CD8-positive, alpha-beta memory T cell (primary cell): ENCODE data around the gene UBALD1. TPM values are rescaled to one million over a fixed set of nuclear protein-coding genes. Genes with fewer than 3 reads are reported as not detected.
A peak's percentile ranks its signal among the peaks of the same experiment; 100 is the strongest.

Source experiments
- CTCF ChIA-PET: fragments of 350-600 bp; sonication (Branson Sonifier 250); formaldehyde crosslinking; loops from one replicate; lab custom pipeline; 2021; ENCODE audit warnings: antibody characterized with exemption; lab: Charles Lee
- POLR2A ChIA-PET: fragments of 350-600 bp; sonication (Branson Sonifier 250); formaldehyde crosslinking; loops from one replicate; lab custom pipeline; 2021; ENCODE audit warnings: antibody characterized with exemption; lab: Charles Lee
- DNase-seq, 5 donors: peaks; one replicate each; pipeline versions ENCODE4 v3.0.0 to v3.0.0-alpha.2; 2020 to 2022; ENCODE audit warnings: mixed read lengths in 1 of 5
- H3K27ac ChIP-seq: one replicate; pipeline ENCODE4 v1.7.0; 2013; ENCODE audit warnings: low read depth, mild to moderate bottlenecking, low read length, moderate library complexity
- H3K27me3 ChIP-seq: 2 replicates; pipeline ENCODE4 v1.7.0; 2013; ENCODE audit warnings: low read length, mild to moderate bottlenecking; ENCODE audit not compliant: insufficient read depth, poor library complexity, severe bottlenecking
- H3K36me3 ChIP-seq: 2 replicates; pipeline ENCODE4 v1.7.0; 2013; ENCODE audit warnings: mild to moderate bottlenecking, low read length, moderate library complexity; ENCODE audit not compliant: insufficient read depth
- H3K4me1 ChIP-seq: 2 replicates; pipeline ENCODE4 v1.7.0; 2013; ENCODE audit warnings: mild to moderate bottlenecking, low read length, moderate library complexity; ENCODE audit not compliant: insufficient read depth
- H3K4me3 ChIP-seq: 2 replicates; pipeline ENCODE4 v1.7.0; 2013; ENCODE audit warnings: mild to moderate bottlenecking, low read length
- H3K9me3 ChIP-seq: 2 replicates; pipeline ENCODE4 v1.7.0; 2013; ENCODE audit warnings: mild to moderate bottlenecking, low read length
- H3K27ac Mint-ChIP-seq, 8 donors: one replicate each; pipeline ENCODE4 v1.8.0; 2020 to 2021; ENCODE audit warnings: mixed read lengths in 8 of 8, mild to moderate bottlenecking in 6 of 8, inconsistent platforms in 3 of 8, moderate library complexity in 3 of 8
- H3K27me3 Mint-ChIP-seq, 2 donors: one replicate each; pipeline ENCODE4 v1.8.0; 2020 to 2021; ENCODE audit warnings: mixed read lengths in 2 of 2, mild to moderate bottlenecking in 1 of 2, moderate library complexity in 1 of 2
- H3K36me3 Mint-ChIP-seq, 3 donors: one replicate each; pipeline ENCODE4 v1.8.0; 2020 to 2021; ENCODE audit warnings: mixed read lengths in 3 of 3, inconsistent platforms in 1 of 3, mild to moderate bottlenecking in 1 of 3
- H3K4me1 Mint-ChIP-seq, 3 donors: one replicate each; pipeline ENCODE4 v1.8.0; 2020 to 2021; ENCODE audit warnings: mixed read lengths in 3 of 3, inconsistent platforms in 1 of 3, mild to moderate bottlenecking in 1 of 3
- H3K4me3 Mint-ChIP-seq, 7 donors: one replicate each; pipeline ENCODE4 v1.8.0; 2020 to 2021; ENCODE audit warnings: mixed read lengths in 7 of 7, mild to moderate bottlenecking in 6 of 7, moderate library complexity in 4 of 7, inconsistent platforms in 2 of 7
- H3K9me3 Mint-ChIP-seq, 5 donors: one replicate each; pipeline ENCODE4 v1.8.0; 2020 to 2022; ENCODE audit warnings: mixed read lengths in 5 of 5, mild to moderate bottlenecking in 3 of 5, moderate library complexity in 2 of 5, inconsistent platforms in 1 of 5
- polyA plus RNA-seq: library from polyadenylated mRNA; unstranded; fragments of 300-500 nt; fragmentation: Illumina TruSeq; gene quantifications from one replicate; pipeline ENCODE4 v1.2.3, GENCODE V29; 2021
- total RNA-seq, 2 experiments: library from RNA; stranded (reverse); gene quantifications; one replicate each; pipeline ENCODE4 v1.2.3, GENCODE V29; 2021

Gene UBALD1
- total and polyA plus RNA-seq, 3 experiments from 2014 or later = 4.9 to 22.3 (median 18.7) TPM

DNA sequence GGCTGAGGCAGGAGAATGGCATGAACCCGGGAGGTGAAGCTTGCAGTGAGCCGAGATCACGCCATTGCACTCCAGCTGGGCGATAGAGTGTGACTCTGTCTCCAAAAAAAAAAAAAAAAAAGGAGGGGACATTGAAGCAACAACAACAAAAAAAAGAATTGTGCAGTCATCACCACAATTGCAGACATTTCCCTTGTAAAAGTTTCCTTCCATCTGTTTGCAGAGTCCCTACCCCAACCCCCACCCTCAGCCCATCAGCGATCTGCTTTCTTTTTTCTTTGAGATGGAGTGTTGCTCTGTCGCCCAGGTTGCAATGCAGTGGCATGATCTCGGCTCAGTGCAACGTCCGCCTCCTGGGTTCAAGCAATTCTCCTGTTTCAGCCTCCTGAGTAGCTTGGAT is 13.6 kb upstream of the UBALD1 start:
- Histone ChIP-seq H3K36me3 (no peaks in the 10 kb centered on the region), H3K27me3 (no peaks in the 10 kb centered on the region), H3K27ac (no peak overlapping the region), H3K4me1 (peaks cover 24% of the 10 kb centered on the region), H3K9me3 (no peaks in the 10 kb centered on the region), H3K4me3 (no peak overlapping the region)
- Mint-ChIP-seq H3K27me3 (no peaks in the 10 kb centered on the region), H3K9me3 (peaks cover 0 to 4% (median 0%) of the 10 kb centered on the region in 5 donors), H3K4me1 (peaks cover 33 to 51% (median 44%) of the 10 kb centered on the region in 3 donors), H3K27ac (peak overlapping the region in 1 of 8 donors; percentile 23), H3K4me3 (no peak overlapping the region), H3K36me3 (peaks cover 4 to 16% (median 9%) of the 10 kb centered on the region in 3 donors)
- ChIA-PET CTCF (no interaction called here), POLR2A (no interaction called here)
- no peak for DNase-seq

DNA sequence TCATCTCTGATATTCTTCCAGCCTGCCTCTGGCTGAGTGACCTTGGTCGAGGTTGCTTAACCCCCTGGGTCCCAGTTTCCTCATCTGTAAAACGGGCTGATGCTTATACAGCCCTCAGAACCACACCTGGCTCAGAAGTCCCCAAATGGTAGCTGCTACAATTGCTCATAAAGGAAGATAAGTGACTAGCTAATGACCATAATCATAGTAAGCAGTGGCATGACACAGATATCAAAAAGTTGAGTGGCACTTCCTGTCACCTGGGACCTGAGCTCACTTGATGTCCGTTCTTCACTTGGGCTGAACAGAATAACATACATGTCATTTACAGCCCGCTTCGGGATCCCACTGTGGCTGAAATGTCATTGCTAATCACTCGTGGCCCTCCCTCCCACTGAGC is 11.7 kb upstream of the UBALD1 start:
- POLR2A ChIA-PET = no interaction called here

DNA sequence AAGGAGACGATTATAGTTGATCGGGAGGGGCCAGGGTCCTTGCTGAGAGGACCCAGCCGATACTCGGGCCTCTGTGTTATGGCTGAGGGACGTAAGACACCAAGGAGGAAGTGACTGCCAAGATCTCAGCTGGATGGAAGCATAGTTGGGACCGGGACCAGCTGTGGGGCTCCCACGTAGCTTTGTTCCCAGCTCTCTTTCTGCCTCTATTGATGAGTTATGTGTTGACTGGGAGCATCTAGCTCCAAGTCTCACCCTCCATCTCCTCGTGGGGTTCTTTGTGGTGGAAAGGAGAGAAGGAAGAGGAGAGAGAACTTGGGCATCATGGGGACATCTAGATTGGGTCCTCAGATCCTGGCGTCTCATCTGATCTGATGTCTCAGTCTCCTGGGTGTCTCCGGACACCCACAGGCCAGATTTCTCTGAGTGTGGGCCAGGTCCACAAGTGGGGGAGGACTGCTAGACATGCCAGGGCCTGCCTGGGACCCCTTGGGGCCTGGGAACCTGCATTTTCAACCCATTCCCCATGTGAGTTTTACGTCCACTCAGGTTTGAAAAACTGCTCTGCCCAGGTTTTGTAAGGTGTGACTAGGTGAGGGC is 11.0 kb upstream of the UBALD1 start:
- Mint-ChIP-seq H3K9me3 (no peaks in the 10 kb centered on the region), H3K4me3 (peak overlapping the region; percentile 88 to 96 (median 93)), H3K27ac (peak overlapping the region; percentile 75 to 99 (median 97)), H3K27me3 (no peaks in the 10 kb centered on the region), H3K4me1 (peaks cover 29 to 43% (median 39%) of the 10 kb centered on the region in 3 donors), H3K36me3 (peaks cover 0 to 12% (median 0%) of the 10 kb centered on the region in 3 donors)
- Histone ChIP-seq H3K27ac (peak overlapping the region; percentile 94), H3K27me3 (no peaks in the 10 kb centered on the region), H3K9me3 (no peaks in the 10 kb centered on the region), H3K4me1 (peaks cover 24% of the 10 kb centered on the region), H3K4me3 (peak overlapping the region; percentile 67), H3K36me3 (no peaks in the 10 kb centered on the region)
- ChIA-PET POLR2A (interaction anchor here (0.9 to 1.9 kb wide), 2 partner anchors 9 to 69 kb away, joined by 3 to 18 read pairs; no protein-coding TSS in a partner anchor), CTCF (interaction anchor here (2.4 to 3.6 kb wide), 2 partner anchors 109 to 119 kb away, joined by 12 to 22 read pairs; partner anchors contain the start of genes ANKS3 and DNAAF8)
- no peak for DNase-seq

More for the DNA sequence above, 11.7 kb upstream of the UBALD1 start:
- Mint-ChIP-seq H3K4me3 (peak overlapping the region; percentile 84 to 96 (median 93)), H3K9me3 (peaks cover 0 to 4% (median 0%) of the 10 kb centered on the region in 5 donors), H3K36me3 (peaks cover 4 to 14% (median 5%) of the 10 kb centered on the region in 3 donors), H3K4me1 (peaks cover 33 to 49% (median 44%) of the 10 kb centered on the region in 3 donors), H3K27ac (peak overlapping the region; percentile 19 to 99 (median 92)), H3K27me3 (no peaks in the 10 kb centered on the region)
- Histone ChIP-seq H3K27ac (peak overlapping the region; percentile 94), H3K27me3 (no peaks in the 10 kb centered on the region), H3K4me3 (no peak overlapping the region), H3K36me3 (no peaks in the 10 kb centered on the region), H3K9me3 (no peaks in the 10 kb centered on the region), H3K4me1 (peaks cover 24% of the 10 kb centered on the region)
- no peak for DNase-seq
- CTCF ChIA-PET = interaction anchor here (3.6 kb wide), 1 partner anchor 120 kb away, joined by 22 read pairs; no protein-coding TSS in a partner anchor

GRCh38 chr16:4624827-4625559 is 10.3 kb upstream of the UBALD1 start:
- Histone ChIP-seq H3K4me3 (peak overlapping the region; percentile 67), H3K36me3 (no peaks in the 10 kb centered on the region), H3K9me3 (no peaks in the 10 kb centered on the region), H3K4me1 (peaks cover 24% of the 10 kb centered on the region), H3K27ac (peak overlapping the region; percentile 94), H3K27me3 (no peaks in the 10 kb centered on the region)
- peaks cover 29 to 43% (median 39%) of the 10 kb centered on the region in 3 donors for H3K4me1 Mint-ChIP-seq
- H3K27me3 Mint-ChIP-seq = no peaks in the 10 kb centered on the region
- POLR2A ChIA-PET = interaction anchor here (0.9 to 1.9 kb wide), 3 partner anchors 9 to 69 kb away, joined by 3 to 18 read pairs (median 7); partner anchors contain the start of gene NUDT16L1
- peak overlapping the region; percentile 75 to 99 (median 97) for H3K27ac Mint-ChIP-seq
- CTCF ChIA-PET = interaction anchor here (1.0 to 3.6 kb wide), 15 partner anchors 9 to 277 kb away, joined by 3 to 22 read pairs (median 5); partner anchors contain the start of genes ANKS3, DNAAF8 and UBALD1
- H3K36me3 Mint-ChIP-seq = peaks cover 0 to 12% (median 0%) of the 10 kb centered on the region in 3 donors
- H3K9me3 Mint-ChIP-seq = no peaks in the 10 kb centered on the region
- peak; percentile 43 to 75 (median 63) for DNase-seq
- peak overlapping the region; percentile 88 to 98 (median 93) for H3K4me3 Mint-ChIP-seq

DNA sequence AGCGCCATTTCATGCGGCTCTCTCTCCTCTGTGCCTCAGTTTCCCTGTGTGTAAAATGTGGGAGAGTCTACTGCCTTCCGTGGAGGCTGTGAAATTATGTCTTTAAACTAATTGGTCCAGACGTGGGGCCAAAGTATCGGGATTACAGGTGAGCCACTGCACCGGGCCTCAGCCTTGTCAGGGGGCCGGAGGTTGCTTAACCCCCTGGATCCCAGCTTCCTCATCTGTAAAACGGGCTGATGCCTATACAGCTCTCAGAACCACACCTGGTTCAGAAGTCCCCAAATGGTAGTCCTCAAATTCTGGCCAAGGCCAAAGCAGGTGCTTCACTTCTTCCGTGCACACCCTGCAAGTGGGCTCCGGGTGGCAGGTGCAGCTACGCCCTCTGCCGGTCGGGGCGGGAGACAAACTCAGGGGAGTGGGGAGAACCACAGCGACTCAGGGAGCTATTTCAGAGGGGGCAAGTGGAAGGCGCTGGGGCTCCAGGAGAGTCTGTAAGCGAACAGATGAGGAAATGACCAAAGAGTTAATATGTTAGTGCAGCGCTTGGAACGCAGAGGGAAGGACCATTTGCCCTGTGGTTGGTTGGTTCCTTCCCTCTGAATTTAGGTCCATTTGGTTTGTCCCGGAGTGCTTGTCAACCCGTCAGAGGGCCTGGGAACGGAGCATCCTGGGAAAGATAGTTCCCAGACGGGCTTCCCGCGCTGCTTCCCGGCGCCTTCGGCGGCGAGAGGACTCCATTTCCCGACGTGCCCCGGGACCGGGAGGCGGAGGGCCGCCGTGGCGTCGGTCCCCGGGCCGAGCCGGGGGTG is 9.5 kb upstream of the UBALD1 start, which contains the start of gene MGRN1:
Gene MGRN1 (plus strand): TSS at position 812 of the 812 bp plus-strand sequence. CDS start 135 bp downstream, outside the sequence.
- peak within 1 kb of the TSS; percentile 84 to 100 (median 98) for H3K27ac Mint-ChIP-seq
- no peaks in the 10 kb centered on the region for H3K9me3 ChIP-seq
- POLR2A ChIA-PET = interaction anchor here (0.6 to 1.9 kb wide), 5 partner anchors 8 to 69 kb away, joined by 3 to 18 read pairs (median 7); partner anchors contain the start of gene NUDT16L1
- H3K4me3 ChIP-seq = peak within 1 kb of the TSS; percentile 67
- DNase-seq = peak; percentile 85 to 93 (median 91)
- H3K27me3 Mint-ChIP-seq = no peaks in the 10 kb centered on the region
- peaks cover 0 to 12% (median 0%) of the 10 kb centered on the region in 3 donors for H3K36me3 Mint-ChIP-seq
- H3K36me3 ChIP-seq = no peaks in the 10 kb centered on the region
- CTCF ChIA-PET = interaction anchor here (0.7 to 3.6 kb wide), 19 partner anchors 9 to 276 kb away, joined by 3 to 22 read pairs (median 4); partner anchors contain the start of genes ANKS3, DNAAF8 and UBALD1
- no peaks in the 10 kb centered on the region for H3K27me3 ChIP-seq
- H3K4me3 Mint-ChIP-seq = peak within 1 kb of the TSS; percentile 88 to 98 (median 94)
- no peaks in the 10 kb centered on the region for H3K9me3 Mint-ChIP-seq
- H3K4me1 Mint-ChIP-seq = peaks cover 28 to 41% (median 38%) of the 10 kb centered on the region in 3 donors
- peaks cover 24% of the 10 kb centered on the region for H3K4me1 ChIP-seq
- H3K27ac ChIP-seq = peak within 1 kb of the TSS; percentile 94

GRCh38 chr16:4623593-4623992 is 8.9 kb upstream of the UBALD1 start:
- no peak overlapping the region for H3K4me3 ChIP-seq
- no peaks in the 10 kb centered on the region for H3K9me3 ChIP-seq
- peak overlapping the region; percentile 75 to 96 (median 90) for H3K4me3 Mint-ChIP-seq
- peaks cover 28 to 36% (median 33%) of the 10 kb centered on the region in 3 donors for H3K4me1 Mint-ChIP-seq
- H3K27me3 ChIP-seq = no peaks in the 10 kb centered on the region
- peak overlapping the region; percentile 94 for H3K27ac ChIP-seq
- no peaks in the 10 kb centered on the region for H3K36me3 ChIP-seq
- DNase-seq = no peak
- H3K36me3 Mint-ChIP-seq = peaks cover 0 to 12% (median 0%) of the 10 kb centered on the region in 3 donors
- H3K9me3 Mint-ChIP-seq = no peaks in the 10 kb centered on the region
- peak overlapping the region in 7 of 8 donors; percentile 6 to 100 (median 84) for H3K27ac Mint-ChIP-seq
- POLR2A ChIA-PET = interaction anchor here (0.6 to 1.9 kb wide), 5 partner anchors 7 to 70 kb away, joined by 3 to 18 read pairs (median 7); partner anchors contain the start of gene NUDT16L1
- CTCF ChIA-PET = interaction anchor here (0.7 to 3.6 kb wide), 19 partner anchors 8 to 276 kb away, joined by 3 to 22 read pairs (median 4); partner anchors contain the start of genes ANKS3, DNAAF8 and UBALD1
- peaks cover 24% of the 10 kb centered on the region for H3K4me1 ChIP-seq
- H3K27me3 Mint-ChIP-seq = no peaks in the 10 kb centered on the region
